PFSK-1 (cell line): Measurements from ENCODE around the gene HAND1.

Source experiments
- FOXP2 ChIP-seq: optimal IDR thresholded peaks from 2 replicates; pipeline ENCODE3; 2011; ENCODE audit warnings: borderline replicate concordance, control low read depth, inconsistent platforms; ENCODE audit not compliant: insufficient read depth; ENCODE audit errors: extremely low read length, extremely low read depth
- POLR2AphosphoS5 ChIP-seq: IDR thresholded peaks from 2 replicates; pipeline ENCODE4 v1.6.1; 2012; ENCODE audit warnings: low read depth, mild to moderate bottlenecking, control low read depth, low read length, moderate library complexity
- REST ChIP-seq, 2 experiments: IDR thresholded peaks; 2 replicates each; pipeline versions ENCODE4 v1.6.1 to v1.8.0; 2011 to 2012; ENCODE audit warnings: low read depth in 2 of 2, low read length in 2 of 2, control low read depth in 1 of 2, inconsistent platforms in 1 of 2, mild to moderate bottlenecking in 1 of 2, moderate library complexity in 1 of 2; ENCODE audit not compliant: insufficient read depth in 1 of 2
- SIN3A ChIP-seq: IDR thresholded peaks from 2 replicates; pipeline ENCODE4 v1.6.1; 2012; ENCODE audit warnings: mild to moderate bottlenecking, low read length, moderate library complexity, borderline replicate concordance; ENCODE audit not compliant: insufficient read depth
- TAF1 ChIP-seq: IDR thresholded peaks from 2 replicates; pipeline ENCODE4 v1.6.1; 2012; ENCODE audit warnings: low read length, control low read depth, borderline replicate concordance; ENCODE audit not compliant: insufficient read depth

The HAND1 gene

GRCh38 chr5:154455585-154455984 is 22.4 kb downstream of the HAND1 start:
- TF ChIP-seq TAF1 (no peak), POLR2AphosphoS5 (no peak), FOXP2 (no peak), SIN3A (no peak), REST (IDR thresholded peaks at IDR 0.05; ENCODE audit: insufficient read depth in 1 of 2, low read depth in 2 of 2, low read length in 2 of 2) (no peak)

- no peak for TF ChIP-seq FOXP2
- TF ChIP-seq TAF1 = no peak
- TF ChIP-seq SIN3A = no peak
- TF ChIP-seq POLR2AphosphoS5 = no peak
- no peak for TF ChIP-seq REST (IDR thresholded peaks at IDR 0.05; ENCODE audit: insufficient read depth in 1 of 2, low read depth in 2 of 2, low read length in 2 of 2)
Observed at GRCh38 chr5:154451957-154452356, 26.1 kb downstream of the HAND1 start.

- TF ChIP-seq FOXP2 (no peak), TAF1 (no peak), REST (IDR thresholded peaks at IDR 0.05; ENCODE audit: insufficient read depth in 1 of 2, low read depth in 2 of 2, low read length in 2 of 2) (no peak), POLR2AphosphoS5 (no peak), SIN3A (no peak)
Observed at GRCh38 chr5:154449786-154450185, 28.2 kb downstream of the HAND1 start.

- no peak for TF ChIP-seq TAF1
- no peak for TF ChIP-seq REST (IDR thresholded peaks at IDR 0.05; ENCODE audit: insufficient read depth in 1 of 2, low read depth in 2 of 2, low read length in 2 of 2)
- TF ChIP-seq POLR2AphosphoS5 = no peak
- no peak for TF ChIP-seq FOXP2
- TF ChIP-seq SIN3A = no peak
Observed at GRCh38 chr5:154447089-154447725, 30.8 kb downstream of the HAND1 start.
